ENCODE data around the gene MECR.

MECR gene

GRCh38 chr1:29176576-29176975 lies 54.2 kb downstream of the MECR start:
- no peak overlapping the region for H3K4me3 ChIP-seq (replicated peaks; ENCODE audit: low read depth, low read length)
- no peak for TF ChIP-seq CTCF (IDR thresholded peaks at IDR 0.05; ENCODE audit: low read length, missing control alignments)
- DNase-seq (ENCODE audit: low read depth) = no peak

- DNase-seq (ENCODE audit: low read depth) = no peak
- TF ChIP-seq CTCF (IDR thresholded peaks at IDR 0.05; ENCODE audit: low read length, missing control alignments) = no peak
- no peak overlapping the region for H3K4me3 ChIP-seq (replicated peaks; ENCODE audit: low read depth, low read length)
These were observed 58.3 kb downstream of the MECR start for GRCh38 chr1:29172415-29172939.

DNA sequence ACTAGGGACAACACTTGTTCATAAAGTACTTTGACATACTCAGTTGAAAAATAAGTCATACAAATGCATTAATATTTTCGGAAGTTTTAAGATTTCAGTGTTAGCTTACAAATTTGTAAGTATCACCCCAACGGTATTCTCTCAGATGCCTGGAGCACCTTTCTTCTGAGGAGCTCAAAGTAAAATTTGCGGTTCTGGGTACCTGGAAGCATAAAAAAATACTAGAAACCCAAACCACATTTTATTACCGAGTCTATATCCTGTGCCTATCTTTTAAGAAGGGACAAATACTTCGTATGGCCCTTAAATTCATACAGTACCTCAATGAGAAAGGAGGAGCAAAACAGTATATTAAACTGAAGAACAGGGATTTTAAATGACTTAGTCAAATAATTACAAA lies 59.2 kb downstream of the MECR start:
- no peak for DNase-seq (ENCODE audit: low read depth)
- no peak overlapping the region for H3K4me3 ChIP-seq (replicated peaks; ENCODE audit: low read depth, low read length)
- no peak for TF ChIP-seq CTCF (IDR thresholded peaks at IDR 0.05; ENCODE audit: low read length, missing control alignments)

DNA sequence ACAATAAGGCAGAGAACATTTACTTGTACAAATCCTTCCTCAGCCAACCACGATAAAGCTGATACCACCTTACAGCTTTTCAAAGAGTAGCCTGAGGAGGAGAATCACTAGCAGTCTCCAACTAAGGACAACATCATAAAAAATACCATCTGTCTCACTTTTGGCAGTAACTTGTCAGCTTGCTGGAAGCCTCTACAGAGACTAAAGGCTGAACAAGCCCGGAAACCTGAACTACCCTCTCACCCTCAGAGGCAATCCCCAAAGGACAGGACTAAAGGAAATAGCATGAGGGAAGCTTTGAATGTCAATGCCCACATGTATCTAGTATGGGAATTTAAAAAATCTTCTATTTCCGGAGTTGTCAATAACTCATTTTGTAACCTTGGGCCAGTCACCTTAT lies 59.6 kb downstream of the MECR start:
- no peak for TF ChIP-seq CTCF (IDR thresholded peaks at IDR 0.05; ENCODE audit: low read length, missing control alignments)
- H3K4me3 ChIP-seq (replicated peaks; ENCODE audit: low read depth, low read length) = no peak overlapping the region
- DNase-seq (ENCODE audit: low read depth) = peak; percentile 31

DNA sequence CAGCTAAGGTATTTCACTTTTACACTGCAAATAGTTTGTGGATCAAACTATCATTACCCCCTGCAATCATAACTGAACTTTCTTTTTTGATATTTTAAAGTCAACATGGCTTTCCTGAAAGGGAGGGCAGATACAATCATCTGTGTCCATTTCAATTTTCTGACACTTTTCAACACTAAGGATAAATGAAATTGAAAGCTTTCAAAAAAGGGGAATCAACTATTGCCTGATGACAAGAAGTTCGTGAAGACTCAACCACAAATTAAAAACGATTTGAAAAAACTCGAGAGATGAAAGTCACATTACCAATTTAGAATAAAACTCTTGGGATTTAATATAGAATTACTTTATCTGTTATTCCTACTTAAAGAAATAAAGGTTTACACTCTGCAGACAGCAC lies 60.8 kb downstream of the MECR start:
- no peak overlapping the region for H3K4me3 ChIP-seq (replicated peaks; ENCODE audit: low read depth, low read length)
- no peak for DNase-seq (ENCODE audit: low read depth)
- no peak for TF ChIP-seq CTCF (IDR thresholded peaks at IDR 0.05; ENCODE audit: low read length, missing control alignments)

DNA sequence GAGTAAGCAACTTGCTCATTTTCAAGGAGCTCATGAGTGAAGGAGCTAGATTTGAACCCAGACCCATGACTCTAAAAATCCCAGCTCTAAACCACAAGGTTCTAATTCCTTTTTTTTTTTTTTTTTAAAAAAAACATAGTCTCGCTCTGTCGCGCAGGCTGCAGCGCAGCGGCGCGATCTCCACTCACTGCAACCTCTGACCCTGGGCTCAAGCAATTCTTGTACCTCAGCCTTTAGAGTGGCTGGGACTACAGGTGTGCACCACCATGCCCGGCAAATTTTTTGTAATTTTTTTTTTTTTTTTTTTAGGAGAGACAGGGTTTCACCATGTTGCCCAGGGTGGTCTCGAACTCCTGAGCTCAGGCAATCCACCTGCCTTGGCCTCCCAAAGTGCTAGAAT lies 62.8 kb downstream of the MECR start:
- DNase-seq (ENCODE audit: low read depth) = no peak
- no peak for TF ChIP-seq CTCF (IDR thresholded peaks at IDR 0.05; ENCODE audit: low read length, missing control alignments)

DNA sequence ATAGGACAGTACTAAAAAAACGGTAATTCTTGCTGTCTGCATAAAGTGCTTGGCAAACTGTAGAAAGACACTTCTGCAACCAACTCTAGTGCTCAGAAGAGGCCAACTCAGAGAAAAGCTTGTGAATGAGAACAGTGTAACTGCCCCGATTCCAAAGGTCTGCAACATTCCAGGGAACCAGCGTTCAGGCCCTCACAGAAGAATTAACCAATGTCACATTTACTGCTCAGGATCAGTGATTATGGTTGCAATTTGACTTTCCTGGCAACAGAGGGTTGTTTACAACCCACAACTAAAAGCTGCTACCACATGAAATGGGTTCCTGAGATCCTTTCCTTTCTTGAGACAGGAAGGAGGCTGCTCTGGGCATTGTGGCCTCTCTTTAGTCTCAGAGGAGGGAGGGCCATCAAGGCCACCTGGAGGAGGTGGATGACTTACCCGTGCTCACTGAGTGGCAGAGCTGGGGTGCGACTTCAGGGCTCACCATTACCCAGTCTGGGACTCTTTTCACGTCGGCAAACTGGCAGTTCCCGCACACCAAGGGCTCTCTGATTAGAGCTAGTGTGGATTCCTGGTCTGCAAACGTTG lies 64.3 kb downstream of the MECR start:
- DNase-seq (ENCODE audit: low read depth) = no peak
- no peak overlapping the region for H3K4me3 ChIP-seq (replicated peaks; ENCODE audit: low read depth, low read length)
- TF ChIP-seq CTCF (IDR thresholded peaks at IDR 0.05; ENCODE audit: low read length, missing control alignments) = no peak

More for the DNA sequence above, 62.8 kb downstream of the MECR start:
- H3K4me3 ChIP-seq (replicated peaks; ENCODE audit: low read depth, low read length) = no peak overlapping the region
